WTC11 (cell line): ENCODE results near the gene OR5AR1. TPM values are rescaled to one million over a fixed set of nuclear protein-coding genes. Genes with fewer than 3 reads are reported as not detected.
"Not testable (repeated sequence)": the region's sequence is repeated elsewhere in the genome, so short reads cannot be mapped to it uniquely, and the experiment has no call there.

ENCODE experiments used
- ATAC-seq: fragments of 200-7000 bp; cut with Tn5 transposase; 2 replicates; pipeline ENCODE4 v1.10.0; 2021; ENCODE audit warnings: mild to moderate bottlenecking, moderate library complexity
- CTCF ChIA-PET: fragments of 300-600 bp; sonication (Branson Sonifier 250); formaldehyde crosslinking; loops from one replicate; lab custom pipeline; 2021; ENCODE audit warnings: antibody characterized with exemption; lab: Charles Lee
- POLR2A ChIA-PET: fragments of 350-600 bp; sonication (Branson Sonifier 250); formaldehyde crosslinking; loops from one replicate; lab custom pipeline; 2021; ENCODE audit warnings: antibody characterized with exemption; lab: Charles Lee
- DNase-seq: peaks from one replicate; pipeline ENCODE4 v3.0.0; 2021; ENCODE audit warnings: low spot score
- H3K27ac Mint-ChIP-seq: 2 replicates; pipeline ENCODE4 v1.8.0; 2021; ENCODE audit warnings: mixed read lengths
- H3K27me3 Mint-ChIP-seq: 2 replicates; pipeline ENCODE4 v1.8.0; 2021; ENCODE audit warnings: low read depth, mild to moderate bottlenecking, moderate library complexity, mixed read lengths
- H3K36me3 Mint-ChIP-seq: 2 replicates; pipeline ENCODE4 v1.8.0; 2021; ENCODE audit warnings: mixed read lengths
- H3K4me1 Mint-ChIP-seq: 2 replicates; pipeline ENCODE4 v1.8.0; 2022; ENCODE audit warnings: mixed read lengths
- H3K4me3 Mint-ChIP-seq: 2 replicates; pipeline ENCODE4 v1.8.0; 2021; ENCODE audit warnings: mild to moderate bottlenecking, moderate library complexity, mixed read lengths
- H3K9me3 Mint-ChIP-seq: 2 replicates; pipeline ENCODE4 v1.8.0; 2021; ENCODE audit warnings: mixed read lengths
- CBFB ChIP-seq: sonication (generic); formaldehyde crosslinking; IDR thresholded peaks from 2 replicates; pipeline ENCODE4 v1.8.1; 2022; ENCODE audit warnings: mild to moderate bottlenecking, low read depth, missing genetic modification reagents
- E2F5 ChIP-seq: sonication (generic); formaldehyde crosslinking; IDR thresholded peaks from 2 replicates; pipeline ENCODE4 v1.8.1; 2022; ENCODE audit warnings: mild to moderate bottlenecking, moderate library complexity, missing genetic modification reagents
- GABPB1 ChIP-seq: sonication (generic); formaldehyde crosslinking; IDR thresholded peaks from 2 replicates; pipeline ENCODE4 v1.8.1; 2023; ENCODE audit warnings: mild to moderate bottlenecking, missing genetic modification reagents
- JAZF1 ChIP-seq: fragments of 250-450 bp; sonication (Bioruptor Pico); IDR thresholded peaks from 2 replicates; pipeline ENCODE4 v1.9.0; 2021; ENCODE audit warnings: moderate library complexity, mild to moderate bottlenecking, inconsistent platforms
- PRDM15 ChIP-seq: sonication (generic); formaldehyde crosslinking; IDR thresholded peaks from 2 replicates; pipeline ENCODE4 v1.8.0; 2022; ENCODE audit warnings: missing genetic modification reagents
- RELA ChIP-seq: sonication (generic); formaldehyde crosslinking; IDR thresholded peaks from 2 replicates; pipeline ENCODE4 v1.8.1; 2022; ENCODE audit warnings: missing genetic modification reagents, mild to moderate bottlenecking, borderline replicate concordance
- TP53 ChIP-seq: sonication (generic); formaldehyde crosslinking; IDR thresholded peaks from 2 replicates; pipeline ENCODE4 v1.8.1; 2023; ENCODE audit warnings: mild to moderate bottlenecking, missing genetic modification reagents
- USF2 ChIP-seq: sonication (generic); formaldehyde crosslinking; IDR thresholded peaks from 2 replicates; pipeline ENCODE4 v1.8.1; 2023; ENCODE audit warnings: mild to moderate bottlenecking, missing genetic modification reagents, moderate library complexity
- ZBTB21 ChIP-seq: sonication (generic); formaldehyde crosslinking; IDR thresholded peaks from 2 replicates; pipeline ENCODE4 v1.8.1; 2023; ENCODE audit warnings: mild to moderate bottlenecking, missing genetic modification reagents, borderline replicate concordance
- ZNF219 ChIP-seq: sonication (generic); formaldehyde crosslinking; IDR thresholded peaks from 2 replicates; pipeline ENCODE4 v1.8.0; 2023; ENCODE audit warnings: missing genetic modification reagents, mild to moderate bottlenecking, borderline replicate concordance
- ZNF263 ChIP-seq: sonication (generic); formaldehyde crosslinking; IDR thresholded peaks from 2 replicates; pipeline ENCODE4 v1.8.1; 2022; ENCODE audit warnings: low read depth, mild to moderate bottlenecking, moderate library complexity, missing genetic modification reagents
- ZNF425 ChIP-seq: fragments of 250-450 bp; sonication (Bioruptor Pico); conservative IDR thresholded peaks from 2 replicates; pipeline ENCODE4 v1.9.0; 2021; ENCODE audit warnings: mild to moderate bottlenecking
- ZNF671 ChIP-seq: fragments of 250-450 bp; sonication (Bioruptor Pico); IDR thresholded peaks from 2 replicates; pipeline ENCODE4 v1.8.0; 2021; ENCODE audit warnings: mild to moderate bottlenecking
- total RNA-seq: library from RNA; stranded (reverse); gene quantifications from 3 replicates; pipeline ENCODE4 v1.2.3, GENCODE V29; 2021
- TF ChIP-seq, protein P1 (sequence below): sonication (generic); formaldehyde crosslinking; conservative IDR thresholded peaks from 2 replicates; pipeline ENCODE4 v1.8.1; 2022; ENCODE audit warnings: mild to moderate bottlenecking, missing genetic modification reagents
- TF ChIP-seq, protein P2 (sequence below): sonication (generic); formaldehyde crosslinking; IDR thresholded peaks from 2 replicates; pipeline ENCODE4 v1.8.1; 2023; ENCODE audit warnings: mild to moderate bottlenecking, missing genetic modification reagents
- TF ChIP-seq, protein P3 (sequence below): fragments of 200-600 bp; IDR thresholded peaks from 2 replicates; pipeline ENCODE4 v1.8.0; 2022; ENCODE audit warnings: antibody characterized with exemption
- TF ChIP-seq, protein P4 (sequence below): sonication (generic); formaldehyde crosslinking; IDR thresholded peaks from 2 replicates; pipeline ENCODE4 v1.8.0; 2023; ENCODE audit warnings: missing genetic modification reagents
- TF ChIP-seq, protein P5 (sequence below): sonication (generic); formaldehyde crosslinking; IDR thresholded peaks from 2 replicates; pipeline ENCODE4 v1.8.1; 2022; ENCODE audit warnings: mild to moderate bottlenecking, missing genetic modification reagents, moderate library complexity, borderline replicate concordance

The OR5AR1 gene
- total RNA-seq, 1 experiment from 2014 or later, result not detected

- Mint-ChIP-seq H3K27ac (no peak overlapping the region), H3K36me3 (peaks cover 6% of the 10 kb centered on the region; the same call in 1 of the 2 replicates), H3K27me3 (no peaks in the 10 kb centered on the region), H3K4me1 (peaks cover 26% of the 10 kb centered on the region), H3K4me3 (no peak overlapping the region), H3K9me3 (no peaks in the 10 kb centered on the region; the same call in 1 of the 2 replicates)
- no peak for TF ChIP-seq ZNF263 (CRISPR knock-in tag)
- TF ChIP-seq ZNF671 (CRISPR knock-in tag), result no peak
- no peak for TF ChIP-seq JAZF1
- ChIA-PET POLR2A (no interaction called here), CTCF (no interaction called here)
- DNase-seq, result no peak
- ATAC-seq, result no peak
Observed at GRCh38 chr11:56688554-56689100, 25.1 kb downstream of the OR5AR1 start.

DNA sequence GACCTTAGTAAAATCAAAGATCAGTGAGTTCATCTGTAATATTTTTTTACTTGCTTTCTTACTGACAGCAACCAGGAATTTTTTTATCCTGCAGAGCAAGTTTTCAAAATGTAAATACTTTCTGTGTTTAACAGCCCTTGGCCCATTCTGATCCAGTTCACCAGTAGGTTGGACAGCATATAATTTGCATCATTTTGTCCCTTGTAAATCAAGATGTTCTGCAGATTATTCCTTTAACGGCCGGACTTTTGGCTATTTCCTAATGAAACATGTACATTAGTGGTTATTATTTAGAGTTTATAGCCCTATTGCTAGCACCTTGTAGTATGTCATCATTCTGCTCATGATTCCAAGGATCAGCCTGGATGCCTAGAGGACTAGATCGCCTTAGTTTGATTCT, 27.7 kb downstream of the OR5AR1 start:
- ATAC-seq, H3K36me3 Mint-ChIP-seq, H3K27ac Mint-ChIP-seq, H3K9me3 Mint-ChIP-seq, CTCF ChIA-PET, H3K4me3 Mint-ChIP-seq, DNase-seq, H3K27me3 Mint-ChIP-seq: not testable (repeated sequence)
- POLR2A ChIA-PET, result interaction anchor here (0.7 kb wide), 1 partner anchor 461 kb away, joined by 3 read pairs; no protein-coding TSS in a partner anchor
- peaks cover 29% of the 10 kb centered on the region for H3K4me1 Mint-ChIP-seq

DNA sequence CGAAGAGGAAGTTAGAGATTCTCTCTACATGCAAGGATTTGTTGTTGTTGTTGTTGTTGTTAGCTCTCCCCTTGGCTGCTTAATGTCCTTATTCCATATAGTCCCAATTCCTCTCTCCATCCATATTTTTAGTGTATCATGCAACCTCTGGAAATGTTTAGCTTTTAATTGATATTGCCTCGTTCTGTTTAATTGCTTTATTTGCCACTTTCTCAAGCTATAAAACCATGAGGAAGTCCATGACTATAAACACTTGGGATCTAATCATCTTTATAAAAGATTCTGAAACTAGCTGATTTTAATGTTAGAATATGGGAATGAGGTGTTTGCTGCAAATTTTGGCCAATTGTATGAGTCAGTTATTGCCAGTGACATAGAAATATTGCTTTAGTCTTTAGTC, 29.9 kb downstream of the OR5AR1 start:
- POLR2A ChIA-PET, result no interaction called here
- DNase-seq (no peak), ATAC-seq (no peak)
- Mint-ChIP-seq H3K36me3 (no peaks in the 10 kb centered on the region), H3K4me3 (no peak overlapping the region), H3K9me3 (peaks cover 13% of the 10 kb centered on the region), H3K27ac (no peak overlapping the region), H3K27me3 (no peaks in the 10 kb centered on the region), H3K4me1 (peaks cover 31% of the 10 kb centered on the region)
- TF ChIP-seq ZNF219 (CRISPR knock-in tag) (no peak), RELA (CRISPR knock-in tag) (no peak), PRDM15 (CRISPR knock-in tag) (no peak), TP53 (CRISPR knock-in tag) (no peak), GABPB1 (CRISPR knock-in tag) (no peak), E2F5 (CRISPR knock-in tag) (no peak), ZBTB21 (no peak), USF2 (CRISPR knock-in tag) (no peak), ZNF425 (CRISPR knock-in tag) (no peak), CBFB (CRISPR knock-in tag) (no peak)
- TF ChIP-seq, protein P1, sequence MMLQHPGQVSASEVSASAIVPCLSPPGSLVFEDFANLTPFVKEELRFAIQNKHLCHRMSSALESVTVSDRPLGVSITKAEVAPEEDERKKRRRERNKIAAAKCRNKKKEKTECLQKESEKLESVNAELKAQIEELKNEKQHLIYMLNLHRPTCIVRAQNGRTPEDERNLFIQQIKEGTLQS (CRISPR knock-in tag), result no peak
- TF ChIP-seq, protein P2, sequence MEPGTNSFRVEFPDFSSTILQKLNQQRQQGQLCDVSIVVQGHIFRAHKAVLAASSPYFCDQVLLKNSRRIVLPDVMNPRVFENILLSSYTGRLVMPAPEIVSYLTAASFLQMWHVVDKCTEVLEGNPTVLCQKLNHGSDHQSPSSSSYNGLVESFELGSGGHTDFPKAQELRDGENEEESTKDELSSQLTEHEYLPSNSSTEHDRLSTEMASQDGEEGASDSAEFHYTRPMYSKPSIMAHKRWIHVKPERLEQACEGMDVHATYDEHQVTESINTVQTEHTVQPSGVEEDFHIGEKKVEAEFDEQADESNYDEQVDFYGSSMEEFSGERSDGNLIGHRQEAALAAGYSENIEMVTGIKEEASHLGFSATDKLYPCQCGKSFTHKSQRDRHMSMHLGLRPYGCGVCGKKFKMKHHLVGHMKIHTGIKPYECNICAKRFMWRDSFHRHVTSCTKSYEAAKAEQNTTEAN, result no peak
- TF ChIP-seq, protein P3, sequence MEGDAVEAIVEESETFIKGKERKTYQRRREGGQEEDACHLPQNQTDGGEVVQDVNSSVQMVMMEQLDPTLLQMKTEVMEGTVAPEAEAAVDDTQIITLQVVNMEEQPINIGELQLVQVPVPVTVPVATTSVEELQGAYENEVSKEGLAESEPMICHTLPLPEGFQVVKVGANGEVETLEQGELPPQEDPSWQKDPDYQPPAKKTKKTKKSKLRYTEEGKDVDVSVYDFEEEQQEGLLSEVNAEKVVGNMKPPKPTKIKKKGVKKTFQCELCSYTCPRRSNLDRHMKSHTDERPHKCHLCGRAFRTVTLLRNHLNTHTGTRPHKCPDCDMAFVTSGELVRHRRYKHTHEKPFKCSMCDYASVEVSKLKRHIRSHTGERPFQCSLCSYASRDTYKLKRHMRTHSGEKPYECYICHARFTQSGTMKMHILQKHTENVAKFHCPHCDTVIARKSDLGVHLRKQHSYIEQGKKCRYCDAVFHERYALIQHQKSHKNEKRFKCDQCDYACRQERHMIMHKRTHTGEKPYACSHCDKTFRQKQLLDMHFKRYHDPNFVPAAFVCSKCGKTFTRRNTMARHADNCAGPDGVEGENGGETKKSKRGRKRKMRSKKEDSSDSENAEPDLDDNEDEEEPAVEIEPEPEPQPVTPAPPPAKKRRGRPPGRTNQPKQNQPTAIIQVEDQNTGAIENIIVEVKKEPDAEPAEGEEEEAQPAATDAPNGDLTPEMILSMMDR, result no peak
- TF ChIP-seq, protein P4, sequence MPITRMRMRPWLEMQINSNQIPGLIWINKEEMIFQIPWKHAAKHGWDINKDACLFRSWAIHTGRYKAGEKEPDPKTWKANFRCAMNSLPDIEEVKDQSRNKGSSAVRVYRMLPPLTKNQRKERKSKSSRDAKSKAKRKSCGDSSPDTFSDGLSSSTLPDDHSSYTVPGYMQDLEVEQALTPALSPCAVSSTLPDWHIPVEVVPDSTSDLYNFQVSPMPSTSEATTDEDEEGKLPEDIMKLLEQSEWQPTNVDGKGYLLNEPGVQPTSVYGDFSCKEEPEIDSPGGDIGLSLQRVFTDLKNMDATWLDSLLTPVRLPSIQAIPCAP, result no peak
- TF ChIP-seq, protein P5, sequence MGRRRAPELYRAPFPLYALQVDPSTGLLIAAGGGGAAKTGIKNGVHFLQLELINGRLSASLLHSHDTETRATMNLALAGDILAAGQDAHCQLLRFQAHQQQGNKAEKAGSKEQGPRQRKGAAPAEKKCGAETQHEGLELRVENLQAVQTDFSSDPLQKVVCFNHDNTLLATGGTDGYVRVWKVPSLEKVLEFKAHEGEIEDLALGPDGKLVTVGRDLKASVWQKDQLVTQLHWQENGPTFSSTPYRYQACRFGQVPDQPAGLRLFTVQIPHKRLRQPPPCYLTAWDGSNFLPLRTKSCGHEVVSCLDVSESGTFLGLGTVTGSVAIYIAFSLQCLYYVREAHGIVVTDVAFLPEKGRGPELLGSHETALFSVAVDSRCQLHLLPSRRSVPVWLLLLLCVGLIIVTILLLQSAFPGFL (CRISPR knock-in tag), result no peak
- CTCF ChIA-PET, result no interaction called here
